Stimulated activated CD4-positive, alpha-beta T cell treated with anti-CD3 and anti-CD28 coated beads, Interleukin-15, amount 100 ng/mL, for 1 hour (primary cell): ENCODE measurements around the gene CSAD.
"Not testable (repeated sequence)": the region's sequence is repeated elsewhere in the genome, so short reads cannot be mapped to it uniquely, and the experiment has no call there.

Source experiments
- DNase-seq, 2 donors: peaks; one replicate each; pipeline ENCODE4 v3.0.0-alpha.2; 2020; ENCODE audit warnings: low read depth in 1 of 2, low spot score in 1 of 2

Gene CSAD

GRCh38 chr12:53218551-53219291, 38.0 kb upstream of the CSAD start:
- DNase-seq, result no peak

- DNase-seq, result no peak
These were observed 37.2 kb upstream of the CSAD start for GRCh38 chr12:53217931-53218307.

GRCh38 chr12:53217051-53217930, 36.6 kb upstream of the CSAD start:
- DNase-seq, result no peak

DNA sequence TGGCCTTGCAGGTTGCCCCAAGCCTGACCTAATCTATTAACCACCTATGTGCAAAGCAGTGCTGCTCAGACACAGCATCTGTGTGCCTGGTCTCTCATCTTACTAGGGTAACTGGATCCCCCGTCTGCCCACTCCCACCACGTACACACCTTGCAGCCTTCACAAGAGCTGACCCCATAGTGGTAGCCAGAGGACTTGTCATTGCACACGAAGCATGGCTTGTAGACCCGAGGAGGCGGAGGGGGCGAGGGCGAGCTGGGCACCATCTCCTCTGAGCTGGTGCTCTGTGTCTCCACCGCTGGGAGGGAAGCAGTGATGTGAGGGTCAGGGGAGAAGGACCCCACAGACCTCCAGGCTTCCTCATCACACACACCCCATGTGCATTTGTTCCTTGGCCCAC, 34.8 kb upstream of the CSAD start:
- no peak for DNase-seq

DNA sequence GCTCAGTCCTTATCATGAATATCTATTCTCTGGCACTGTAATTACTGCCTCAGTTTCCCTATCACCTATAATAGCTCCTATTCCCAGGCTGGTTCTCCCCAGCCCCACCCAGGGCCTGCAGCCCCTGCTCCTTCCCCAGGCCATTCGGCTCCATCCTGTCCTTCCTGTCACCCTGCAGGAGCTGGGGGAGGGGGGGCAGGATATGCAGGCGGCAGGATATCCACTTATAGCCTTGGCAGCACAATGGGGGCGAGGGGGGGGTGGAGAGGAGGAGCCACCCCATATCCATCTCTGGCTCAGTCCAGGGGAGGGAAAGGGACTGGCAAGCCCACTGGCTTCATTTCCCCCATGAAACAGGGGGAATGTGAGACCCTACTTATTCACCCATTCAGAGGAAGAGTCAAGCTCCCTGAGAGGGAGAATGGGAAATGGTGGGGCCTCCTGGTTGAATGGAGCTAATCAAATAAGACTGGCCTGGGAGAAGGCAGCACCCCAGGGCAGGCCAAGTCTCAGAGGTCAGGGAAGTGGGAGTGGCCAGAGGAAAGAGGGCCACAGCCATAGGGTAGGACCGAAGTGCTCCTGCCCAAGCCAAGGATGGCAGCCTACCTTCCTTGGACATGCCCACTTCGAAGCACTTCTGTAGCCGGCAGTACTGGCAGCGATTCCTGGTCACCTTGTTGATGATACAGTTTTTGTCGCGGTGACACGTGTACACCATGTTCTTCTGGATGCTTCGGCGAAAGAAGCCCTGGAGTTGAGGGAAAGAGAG, 34.1 kb upstream of the CSAD start:
- DNase-seq, result no peak

DNA sequence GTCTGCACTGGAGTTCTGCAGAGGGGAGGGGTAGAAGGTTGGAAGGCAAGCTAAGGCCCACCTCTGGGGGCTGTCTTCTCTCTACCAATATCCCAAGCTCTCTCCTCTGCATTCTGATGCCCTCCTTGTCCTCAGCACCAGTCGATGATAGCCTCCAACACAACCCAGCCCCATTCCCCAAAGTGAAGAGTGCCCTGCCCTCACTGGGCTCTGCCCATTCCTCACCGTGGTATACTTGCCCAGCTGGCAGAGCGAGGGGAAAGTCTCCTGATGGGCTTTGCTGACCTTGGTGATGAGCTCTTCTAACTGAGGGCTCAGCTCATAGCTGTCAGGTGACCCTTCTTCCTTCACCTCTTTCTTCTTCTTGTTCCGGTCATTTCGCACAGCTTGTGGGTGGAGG, 33.5 kb upstream of the CSAD start:
- no peak for DNase-seq

GRCh38 chr12:53213348-53213747, 32.6 kb upstream of the CSAD start:
- peak; percentile 73 to 81 for DNase-seq

DNA sequence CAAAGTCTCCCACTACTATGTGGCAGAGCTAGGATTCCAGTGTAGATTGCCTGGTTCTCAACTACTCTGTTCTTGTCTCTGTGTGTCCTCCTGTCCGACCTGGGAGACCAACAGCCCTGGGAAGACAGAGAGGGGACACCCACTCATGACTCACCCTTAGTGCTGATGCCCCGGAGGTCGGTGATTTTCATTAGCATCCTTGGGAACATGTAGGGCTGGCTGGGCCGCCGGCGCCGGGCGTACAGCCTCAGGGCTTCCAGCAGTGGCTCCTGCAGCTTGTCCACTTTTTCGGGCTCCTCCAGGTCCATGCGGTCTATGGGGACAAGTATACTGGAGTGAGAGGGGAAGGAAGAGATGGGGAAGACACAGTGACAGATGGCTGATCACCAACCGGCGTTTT, 32.2 kb upstream of the CSAD start:
- DNase-seq, result no peak

DNA sequence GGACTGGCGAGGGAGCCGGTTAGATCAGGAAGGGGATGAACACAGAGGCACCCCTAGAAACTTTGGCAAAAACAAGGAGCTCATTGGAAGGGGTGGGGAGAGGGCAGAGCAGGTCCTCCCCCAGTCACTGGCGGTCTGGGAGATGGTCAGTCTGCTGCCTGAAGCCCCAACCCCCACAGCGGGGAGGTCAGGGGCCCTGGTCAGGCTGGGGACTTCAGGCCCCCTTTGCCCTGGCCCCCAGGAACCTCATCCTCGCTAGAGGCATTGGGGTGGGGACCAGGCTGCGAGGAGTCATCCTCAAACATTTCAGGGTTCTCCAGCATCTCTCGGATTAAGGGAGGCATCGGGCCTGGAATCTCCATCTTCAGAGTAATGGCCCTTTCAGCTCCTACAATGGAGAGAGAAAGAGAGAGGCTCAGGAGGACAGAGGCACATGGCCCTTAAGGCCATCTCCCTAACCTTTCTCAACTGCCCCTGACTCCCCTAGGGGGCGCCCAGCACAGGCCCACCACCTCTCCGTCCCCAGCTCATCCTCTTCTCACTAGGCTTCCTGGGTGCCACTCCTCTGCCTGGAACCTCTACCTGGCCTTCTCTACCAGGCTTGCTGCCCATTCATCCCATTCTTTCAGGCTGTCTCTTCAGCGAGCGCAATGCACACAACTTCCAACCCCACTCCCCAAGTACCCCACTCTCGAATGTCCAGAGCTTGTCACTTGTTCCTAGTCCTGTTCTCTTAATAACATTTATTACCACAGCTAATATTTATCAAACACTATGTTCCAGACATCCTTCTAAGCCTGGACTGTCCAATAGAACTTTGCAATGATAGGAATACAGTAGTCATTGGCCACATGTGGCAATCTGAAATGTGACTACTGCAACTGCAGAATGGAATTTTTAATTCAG, 31.0 kb upstream of the CSAD start:
- no peak for DNase-seq

- no peak for DNase-seq
These were observed 30.1 kb upstream of the CSAD start for GRCh38 chr12:53210843-53211242.

- DNase-seq, result no peak
These were observed 28.2 kb upstream of the CSAD start for GRCh38 chr12:53208877-53209463.

- DNase-seq, result no peak
These were observed 27.7 kb upstream of the CSAD start for GRCh38 chr12:53208435-53208834.

- DNase-seq, result peak; percentile 32 to 55
These were observed 26.3 kb upstream of the CSAD start, which contains the start of gene ITGB7 for GRCh38 chr12:53207042-53207441. Gene ITGB7, minus strand, starts transcription at chr12:53207251. Its CDS starts 6,808 bp downstream, at chr12:53200443.

DNA sequence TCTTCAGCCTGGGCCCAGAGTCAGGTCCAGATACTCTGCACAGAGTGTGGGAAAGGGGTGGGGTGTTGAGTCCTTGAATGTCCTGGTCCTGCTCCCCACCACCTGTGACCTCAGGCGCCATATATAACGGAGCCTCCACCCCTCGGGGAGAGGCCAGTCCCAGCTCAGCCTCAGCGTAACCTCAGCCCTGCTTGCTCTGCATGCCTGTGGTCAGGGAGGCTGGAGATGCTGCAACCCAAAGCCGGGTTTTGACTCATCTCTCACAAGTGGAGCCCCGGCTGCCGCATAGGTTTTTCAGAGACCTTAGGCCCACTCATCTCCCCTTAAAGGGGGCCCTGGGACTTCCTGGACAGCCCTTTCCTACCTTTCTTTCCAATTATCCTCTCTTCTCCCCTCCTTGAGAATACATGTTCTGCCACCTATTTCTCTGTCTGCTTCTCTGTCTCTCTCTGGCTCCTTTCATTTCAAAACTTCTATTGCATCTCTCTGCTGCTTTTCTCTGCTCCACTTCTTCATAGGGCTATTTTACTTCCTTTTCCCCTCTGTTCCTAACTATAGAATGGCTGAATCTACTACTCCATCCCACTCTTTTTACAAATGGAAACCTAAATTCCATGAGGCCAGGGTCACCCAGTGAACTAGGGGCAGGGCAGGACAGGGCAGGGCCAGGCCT, 25.2 kb upstream of the CSAD start:
- DNase-seq, result no peak

GRCh38 chr12:53204351-53204750, 23.6 kb upstream of the CSAD start:
- DNase-seq, result no peak

DNA sequence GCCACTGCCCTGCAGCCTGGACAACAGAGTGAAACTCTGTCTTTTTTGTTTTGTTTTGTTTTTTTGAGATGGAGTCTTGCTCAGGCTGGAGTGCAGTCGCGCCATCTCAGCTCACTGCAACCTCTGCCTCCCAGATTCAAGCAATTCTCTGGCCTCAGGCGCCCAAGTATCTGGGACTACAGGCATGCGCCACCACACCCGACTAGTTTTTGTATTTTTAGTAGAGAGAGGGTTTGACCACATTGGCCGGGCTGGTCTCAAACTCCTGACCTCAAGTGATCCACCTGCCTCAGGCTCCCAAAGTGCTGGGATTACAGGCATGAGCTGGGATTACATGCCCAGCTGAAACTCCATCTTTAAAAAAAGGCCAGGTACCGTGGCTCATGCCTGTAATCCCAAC, 21.6 kb upstream of the CSAD start:
- not testable (repeated sequence) for DNase-seq

DNA sequence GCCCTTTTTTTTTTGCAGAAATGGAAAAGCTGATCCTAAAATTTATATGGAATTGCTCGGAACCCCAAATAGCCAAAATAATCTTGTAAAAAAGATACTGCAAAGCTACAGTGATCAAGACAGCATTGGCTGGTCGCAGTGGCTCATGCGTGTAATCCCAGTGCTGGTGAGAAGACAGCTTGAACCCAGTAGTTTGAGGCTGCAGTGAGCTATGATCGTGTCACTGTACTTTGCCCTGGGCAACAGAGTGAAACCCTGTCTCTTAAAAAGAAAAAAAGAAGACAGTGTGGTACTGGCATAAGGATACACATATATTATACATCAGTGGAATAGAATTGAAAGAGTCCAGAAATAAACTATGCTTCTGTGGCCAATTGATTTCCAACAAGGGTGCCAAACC, 20.9 kb upstream of the CSAD start:
- no peak for DNase-seq

- DNase-seq, result no peak
These were observed 20.4 kb upstream of the CSAD start for GRCh38 chr12:53201177-53201541.

GRCh38 chr12:53200458-53201176, 19.9 kb upstream of the CSAD start:
- DNase-seq, result no peak
